ENCODE data around the gene HOXD1.

The HOXD1 gene

GRCh38 chr2:176151442-176152287 lies 36.8 kb upstream of the HOXD1 start, which contains the start of gene HOXD4:
TSS of gene HOXD4 (plus strand) at chr2:176151550. CDS start at chr2:176151634, 84 bp downstream.
- peak in 2 of 10 donors; percentile 27 to 66 for DNase-seq
- intact Hi-C loops (cut with DNase I), result no loop called here

DNA sequence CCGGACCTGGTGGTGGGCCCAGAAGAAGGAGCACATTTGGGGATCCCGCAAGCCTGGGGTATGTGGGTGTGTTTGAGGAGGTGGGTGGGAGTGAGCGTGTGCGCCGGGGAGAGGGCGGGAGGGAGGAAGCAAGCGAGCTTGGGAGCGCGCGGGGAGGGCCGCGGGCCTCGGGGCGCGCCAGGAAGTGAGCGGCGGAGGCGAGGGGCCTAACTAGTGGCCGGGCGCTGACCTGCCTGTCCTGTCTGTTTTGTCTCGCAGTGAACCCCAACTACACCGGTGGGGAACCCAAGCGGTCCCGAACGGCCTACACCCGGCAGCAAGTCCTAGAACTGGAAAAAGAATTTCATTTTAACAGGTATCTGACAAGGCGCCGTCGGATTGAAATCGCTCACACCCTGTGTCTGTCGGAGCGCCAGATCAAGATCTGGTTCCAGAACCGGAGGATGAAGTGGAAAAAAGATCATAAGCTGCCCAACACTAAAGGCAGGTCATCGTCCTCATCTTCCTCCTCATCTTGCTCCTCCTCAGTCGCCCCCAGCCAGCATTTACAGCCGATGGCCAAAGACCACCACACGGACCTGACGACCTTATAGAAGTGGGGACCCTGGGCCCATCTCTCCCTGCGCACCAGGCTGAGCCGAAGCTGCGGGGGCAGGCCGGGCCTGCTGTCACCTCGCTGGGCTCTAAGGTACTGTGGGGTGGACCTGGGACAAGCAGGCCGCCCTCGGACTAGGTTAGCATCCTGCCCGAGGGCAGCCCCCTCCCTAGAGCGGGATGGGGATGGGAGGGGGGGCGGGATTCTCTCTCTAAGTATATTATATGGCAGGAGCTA lies 35.9 kb upstream of the HOXD1 start:
- intact Hi-C loops (cut with DNase I), result no loop called here
- peak in 1 of 10 donors; percentile 59 for DNase-seq

GRCh38 chr2:176154576-176155252 lies 33.8 kb upstream of the HOXD1 start:
- intact Hi-C loops (cut with DNase I), result no loop called here
- no peak for DNase-seq

DNA sequence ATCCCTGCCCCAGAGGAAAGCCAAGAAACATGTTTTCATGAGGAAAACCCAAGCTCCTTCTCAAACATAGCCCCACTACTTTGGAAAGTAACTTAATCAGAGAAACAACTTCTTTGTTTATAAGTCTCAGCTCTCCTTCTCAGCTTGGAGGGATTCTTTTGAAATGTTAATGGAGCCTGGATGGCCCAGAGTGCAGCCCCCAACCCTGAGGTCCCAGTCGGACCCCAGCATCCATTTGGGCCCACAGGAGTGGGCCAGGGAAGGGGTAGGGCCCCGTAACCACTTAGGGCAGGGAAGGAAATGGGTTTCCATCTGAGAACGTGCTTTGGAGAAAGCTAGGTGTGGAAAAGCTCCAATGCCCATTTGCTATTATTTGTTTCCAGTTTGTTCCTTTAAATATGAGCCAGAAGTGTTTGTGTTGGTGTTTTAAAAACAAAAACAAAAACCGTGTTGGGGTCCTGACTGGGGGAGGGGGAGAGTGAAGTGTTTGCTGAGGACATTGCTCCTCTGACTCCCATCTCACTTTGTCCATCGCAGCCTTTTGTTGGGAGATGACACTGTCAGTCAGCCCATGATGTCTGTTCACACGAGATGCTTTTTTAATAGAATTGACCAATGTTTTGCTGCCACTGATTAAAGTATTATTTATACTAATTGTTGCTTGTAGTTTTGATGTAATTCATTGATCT lies 33.0 kb upstream of the HOXD1 start:
- no peak for DNase-seq
- intact Hi-C loops (cut with DNase I), result no loop called here

DNA sequence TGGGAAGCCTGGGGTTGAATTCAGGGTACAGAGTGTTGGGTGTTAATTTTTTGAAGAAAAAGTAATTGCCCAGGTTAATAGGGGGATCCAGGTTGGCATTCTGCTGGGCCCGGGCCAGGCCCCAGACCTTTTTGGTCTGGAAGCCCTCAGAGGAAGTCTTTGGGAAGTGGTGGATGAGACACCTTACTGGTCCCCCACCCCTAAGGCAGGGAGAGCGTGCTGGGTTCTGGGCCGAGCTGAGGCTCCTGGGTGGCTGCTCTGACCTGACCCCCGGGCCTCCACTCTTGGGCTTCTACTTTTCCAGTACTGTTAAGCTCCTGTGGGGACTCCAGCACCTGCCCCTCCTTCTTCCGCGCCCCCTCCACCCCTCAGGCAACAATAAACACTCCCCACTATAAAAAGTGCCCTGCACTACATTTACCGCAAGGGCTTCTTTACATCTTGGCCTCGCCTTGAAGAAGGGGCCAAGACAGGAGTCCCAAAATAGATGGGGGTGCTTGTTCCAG lies 32.1 kb upstream of the HOXD1 start:
- DNase-seq, result peak in 1 of 10 donors; percentile 52
- intact Hi-C loops (cut with DNase I), result no loop called here

GRCh38 chr2:176156807-176157498 lies 31.5 kb upstream of the HOXD1 start, which contains the start of gene HOXD3:
TSS of gene HOXD3 (plus strand) at chr2:176157307. CDS start at chr2:176169115, 11,808 bp downstream.
- intact Hi-C loops (cut with DNase I), result no loop called here
- DNase-seq, result peak in 1 of 10 donors; percentile 22

- peak in 1 of 10 donors; percentile 78 for DNase-seq
- intact Hi-C loops (cut with DNase I), result no loop called here
Observed at GRCh38 chr2:176157499-176158185, 30.8 kb upstream of the HOXD1 start.

GRCh38 chr2:176158186-176158591 lies 30.3 kb upstream of the HOXD1 start:
- intact Hi-C loops (cut with DNase I), result no loop called here

DNA sequence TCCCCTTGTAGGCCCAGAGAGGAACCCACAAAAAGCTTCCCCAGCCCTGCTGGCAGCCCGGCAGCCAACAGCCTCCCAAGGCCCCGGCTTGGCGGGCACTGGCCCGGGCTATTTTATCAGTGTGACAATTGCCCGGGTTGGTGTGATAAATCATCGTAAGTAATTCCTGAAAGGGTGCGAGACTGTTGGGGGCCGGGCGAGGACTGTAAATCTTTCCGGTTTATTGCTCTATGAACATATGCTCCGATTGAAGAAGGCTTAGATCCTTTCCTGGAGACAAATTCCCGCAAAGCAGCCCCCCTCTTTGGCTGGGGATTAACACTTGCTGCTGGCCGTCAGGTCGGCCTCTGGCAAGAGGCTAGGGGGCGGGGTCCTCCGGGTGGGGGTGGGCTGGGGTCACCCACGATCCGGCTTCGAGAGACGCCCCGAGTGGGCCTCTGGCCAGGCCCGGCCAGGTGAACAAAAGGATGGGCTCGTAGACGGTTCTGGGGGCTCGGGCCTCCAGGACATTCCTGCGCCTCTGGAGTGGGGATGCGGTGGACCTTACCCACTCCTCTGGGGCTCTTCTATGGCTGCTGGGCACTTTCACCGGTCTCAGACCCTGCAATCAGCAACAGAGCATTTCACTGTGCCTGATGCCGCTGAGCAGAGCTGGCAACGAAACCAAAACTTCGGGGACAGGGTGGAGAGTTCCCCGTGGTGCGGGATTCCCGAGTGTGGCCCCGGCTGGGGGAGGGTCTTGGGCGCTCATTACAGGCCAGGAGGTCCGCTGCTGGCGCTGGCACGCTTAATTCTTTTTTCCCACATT lies 29.4 kb upstream of the HOXD1 start:
- peak in 1 of 10 donors; percentile 63 for DNase-seq
- intact Hi-C loops (cut with DNase I), result no loop called here

More at GRCh38 chr2:176158186-176158591, 30.3 kb upstream of the HOXD1 start:
- DNase-seq, result peak in 1 of 10 donors; percentile 43

DNA sequence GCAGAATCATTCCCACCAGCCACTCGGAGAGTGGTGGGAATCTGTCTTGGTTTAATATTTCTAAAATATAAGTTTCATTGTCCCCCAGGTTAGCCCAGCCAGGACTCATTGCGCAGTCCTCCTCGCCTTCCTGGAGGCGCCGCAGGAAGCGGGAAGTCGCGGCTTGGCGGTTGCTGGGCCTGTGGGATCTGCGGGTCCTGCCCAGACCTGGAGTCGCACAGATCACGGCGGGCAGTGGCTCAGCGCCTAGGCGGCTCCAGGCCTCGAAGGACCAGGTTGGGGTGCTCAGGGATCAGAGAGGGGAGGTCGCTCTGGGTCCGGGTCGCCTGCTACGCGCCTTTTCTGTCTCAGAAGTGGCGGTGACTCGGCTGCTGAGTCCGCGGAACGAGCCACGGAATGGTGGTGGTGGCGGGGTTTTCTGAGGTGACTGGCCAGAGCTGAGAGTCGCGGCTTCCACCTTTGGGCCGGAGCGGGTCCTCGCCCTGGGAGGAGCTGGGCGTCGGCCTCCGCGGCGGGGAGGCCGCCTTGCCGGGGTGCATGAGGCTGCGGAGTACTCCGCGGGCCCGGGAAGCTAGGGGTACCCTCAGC lies 28.7 kb upstream of the HOXD1 start:
- DNase-seq, result peak in 1 of 10 donors; percentile 68
- intact Hi-C loops (cut with DNase I), result no loop called here

DNA sequence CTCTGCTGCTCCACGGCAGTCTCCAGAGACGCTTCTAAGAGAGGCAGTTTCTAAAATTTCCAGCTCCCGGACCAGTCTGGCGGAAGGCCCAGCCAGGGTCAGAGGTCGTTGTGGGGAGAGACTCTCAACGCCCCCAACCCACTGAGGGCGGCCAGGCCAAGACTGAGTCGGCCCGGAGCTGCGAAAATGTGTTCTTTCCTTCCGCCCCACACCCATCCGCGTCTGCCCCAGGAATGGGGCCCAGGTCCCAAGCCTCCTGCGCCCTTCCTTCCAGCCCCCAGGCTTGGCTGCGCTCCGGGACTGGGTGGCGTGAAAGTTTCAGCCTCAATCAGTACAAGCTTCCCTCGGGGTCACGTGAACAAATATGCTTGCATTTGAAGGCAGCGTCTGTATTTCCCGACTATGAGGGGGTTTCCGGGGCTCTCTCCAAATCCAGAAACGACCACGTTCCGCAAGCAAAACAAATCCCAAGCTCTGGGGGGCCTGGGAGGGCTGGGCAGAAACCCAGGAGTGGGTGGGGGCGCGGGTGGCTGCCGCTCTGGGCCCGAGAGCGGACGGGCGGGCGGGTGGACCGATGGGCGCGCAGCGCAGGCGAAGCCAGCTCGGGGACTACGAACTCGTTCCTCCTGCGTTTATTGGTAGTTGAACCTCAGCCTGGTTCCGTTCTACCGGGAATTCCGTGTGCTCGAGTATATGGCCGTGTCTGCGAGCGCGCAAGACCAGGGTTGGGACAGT lies 28.1 kb upstream of the HOXD1 start:
- DNase-seq, result peak in 1 of 10 donors; percentile 74
- intact Hi-C loops (cut with DNase I), result no loop called here

- intact Hi-C loops (cut with DNase I), result no loop called here
- peak in 1 of 10 donors; percentile 33 for DNase-seq
Observed at GRCh38 chr2:176160986-176161824, 27.3 kb upstream of the HOXD1 start.

DNA sequence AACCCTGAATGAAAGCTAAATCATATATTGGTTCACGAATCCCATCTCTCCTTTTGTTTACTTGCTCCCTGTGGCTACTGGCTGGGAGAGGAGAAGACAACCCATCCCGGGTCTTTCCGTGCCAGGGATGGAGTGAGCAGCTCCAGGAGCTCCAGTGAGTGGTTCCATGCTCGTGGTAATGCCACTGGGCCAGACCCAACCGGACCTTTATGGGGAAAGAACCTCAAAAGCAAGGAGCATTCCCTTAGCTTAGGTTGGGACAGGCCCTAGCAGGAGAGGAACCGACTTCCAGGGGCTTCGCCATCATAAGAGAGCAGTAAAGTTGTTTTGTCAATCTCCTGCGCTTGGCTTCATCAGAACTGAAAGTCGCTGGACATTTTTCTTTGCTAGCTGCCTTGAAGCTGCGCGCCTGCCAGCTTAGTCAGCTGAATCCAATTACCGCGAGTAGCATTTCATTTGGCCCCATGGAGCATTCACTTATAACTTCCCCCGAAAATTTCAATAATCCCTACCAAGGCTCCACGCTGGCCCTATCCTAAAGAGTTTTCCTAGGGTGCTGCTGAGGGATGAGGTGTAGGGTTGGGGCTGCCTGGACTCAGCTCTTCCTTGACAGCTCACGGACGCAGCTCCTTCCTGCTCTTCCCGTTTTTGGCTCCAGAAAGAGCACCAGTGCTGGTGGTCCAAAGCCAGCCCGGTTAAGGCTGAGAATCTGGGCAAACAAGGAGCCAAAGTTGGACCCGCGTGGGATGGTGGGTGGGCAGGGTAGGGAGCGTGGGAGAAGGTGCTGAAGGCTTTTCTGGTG lies 26.4 kb upstream of the HOXD1 start:
- peak in 1 of 10 donors; percentile 7 for DNase-seq
- intact Hi-C loops (cut with DNase I), result no loop called here

DNA sequence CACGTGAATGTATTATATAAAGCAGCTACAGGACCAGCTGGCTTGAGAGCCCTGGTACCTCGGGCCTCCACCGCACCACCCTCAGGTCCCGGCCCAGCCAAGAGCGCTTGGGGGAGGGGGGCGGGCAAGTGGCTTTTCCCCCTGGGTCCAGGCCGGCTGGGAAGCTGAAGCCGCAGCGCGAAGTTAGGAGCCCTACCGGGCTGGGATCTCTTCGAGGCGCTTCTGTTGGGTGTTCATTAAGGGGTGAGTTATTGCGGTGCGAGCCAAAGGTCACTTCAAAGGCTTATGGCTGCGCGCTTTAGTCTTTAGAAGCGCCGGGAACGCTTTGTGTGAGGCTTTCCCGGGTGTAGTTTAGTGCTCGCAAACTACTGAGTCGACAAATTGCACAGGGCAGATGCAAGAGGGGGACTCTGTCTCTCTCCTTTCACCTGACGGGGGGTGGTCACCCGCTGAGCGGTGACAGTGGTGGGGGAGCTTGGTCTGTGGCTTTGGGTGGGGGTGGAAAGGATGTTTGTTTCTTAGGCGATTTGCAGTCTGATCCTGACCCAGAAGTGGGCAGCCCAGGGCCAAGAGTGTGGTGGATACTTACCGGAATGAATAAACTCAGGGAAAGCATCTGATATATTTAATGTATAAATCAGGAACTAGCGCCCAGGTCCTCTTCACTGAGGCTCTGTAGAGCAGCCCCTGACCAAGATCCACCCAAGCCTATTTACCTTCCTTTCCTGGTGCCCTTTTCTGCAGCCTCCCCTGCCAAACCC lies 25.4 kb upstream of the HOXD1 start:
- intact Hi-C loops (cut with DNase I), result no loop called here
- DNase-seq, result peak in 1 of 10 donors; percentile 55
